GM21515 (cell line): ENCODE results near the gene GDPD3.
"Not testable (repeated sequence)": the region's sequence is repeated elsewhere in the genome, so short reads cannot be mapped to it uniquely, and the experiment has no call there.

Experiments
- ATAC-seq: cut with Tn5 transposase; IDR thresholded peaks from one replicate; pipeline ENCODE4 v1.9.1; 2021; ENCODE audit not compliant: unreplicated experiment

The GDPD3 gene

GRCh38 chr16:30113031-30113710, at the start of gene GDPD3:
GDPD3 (minus strand) TSS chr16:30113537; CDS start chr16:30113478, 59 bp downstream.
- ATAC-seq: no peak

GRCh38 chr16:30157214-30157613, 43.9 kb upstream of the GDPD3 start:
- no peak for ATAC-seq

- no peak for ATAC-seq
Measured at GRCh38 chr16:30155188-30155587, 41.9 kb upstream of the GDPD3 start.

GRCh38 chr16:30152517-30152916, 39.2 kb upstream of the GDPD3 start:
- no peak for ATAC-seq

GRCh38 chr16:30151091-30151490, 37.8 kb upstream of the GDPD3 start:
- no peak for ATAC-seq

- no peak for ATAC-seq
Measured at GRCh38 chr16:30149250-30149930, 36.1 kb upstream of the GDPD3 start.

GRCh38 chr16:30147843-30148510, 34.6 kb upstream of the GDPD3 start:
- ATAC-seq: no peak

GRCh38 chr16:30145657-30146056, 32.3 kb upstream of the GDPD3 start:
- ATAC-seq: no peak

GRCh38 chr16:30144917-30145316, 31.6 kb upstream of the GDPD3 start:
- no peak for ATAC-seq

- ATAC-seq: no peak
Measured at GRCh38 chr16:30144017-30144416, 30.7 kb upstream of the GDPD3 start.

- no peak for ATAC-seq
Measured at GRCh38 chr16:30143347-30143702, 30.0 kb upstream of the GDPD3 start.

GRCh38 chr16:30142672-30143346, 29.5 kb upstream of the GDPD3 start:
- ATAC-seq: no peak

GRCh38 chr16:30141750-30142149, 28.4 kb upstream of the GDPD3 start:
- ATAC-seq: no peak

- no peak for ATAC-seq
Measured at GRCh38 chr16:30139583-30140481, 26.5 kb upstream of the GDPD3 start.

- ATAC-seq: no peak
Measured at GRCh38 chr16:30137897-30138296, 24.6 kb upstream of the GDPD3 start.

GRCh38 chr16:30136971-30137605, 23.8 kb upstream of the GDPD3 start:
- ATAC-seq: no peak

- ATAC-seq: no peak
Measured at GRCh38 chr16:30132591-30132990, 19.3 kb upstream of the GDPD3 start.

- ATAC-seq: no peak
Measured at GRCh38 chr16:30131869-30132475, 18.6 kb upstream of the GDPD3 start.

- no peak for ATAC-seq
Measured at GRCh38 chr16:30127993-30128392, 14.7 kb upstream of the GDPD3 start.

- ATAC-seq: not testable (repeated sequence)
Measured at GRCh38 chr16:30125690-30126089, 12.4 kb upstream of the GDPD3 start.
